Ishikawa (cell line): ENCODE data around the gene SPDYE1.

ENCODE experiments used
- MAX ChIP-seq: IDR thresholded peaks from 2 replicates; pipeline ENCODE4 v1.6.1; 2012
- TAF1 ChIP-seq: IDR thresholded peaks from 2 replicates; pipeline ENCODE4 v1.6.1; 2012; ENCODE audit warnings: low read depth, mild to moderate bottlenecking
- USF1 ChIP-seq: IDR thresholded peaks from 2 replicates; pipeline ENCODE4 v1.6.1; 2012
- TF ChIP-seq, protein P1 (sequence below): IDR thresholded peaks from 2 replicates; pipeline ENCODE4 v1.6.1; 2012; ENCODE audit warnings: low read depth, mild to moderate bottlenecking

GRCh38 chr7:44057181-44057848, 59.6 kb downstream of the SPDYE1 start:
- TF ChIP-seq TAF1 (no peak), MAX (no peak), USF1 (no peak)
- TF ChIP-seq, protein P1, sequence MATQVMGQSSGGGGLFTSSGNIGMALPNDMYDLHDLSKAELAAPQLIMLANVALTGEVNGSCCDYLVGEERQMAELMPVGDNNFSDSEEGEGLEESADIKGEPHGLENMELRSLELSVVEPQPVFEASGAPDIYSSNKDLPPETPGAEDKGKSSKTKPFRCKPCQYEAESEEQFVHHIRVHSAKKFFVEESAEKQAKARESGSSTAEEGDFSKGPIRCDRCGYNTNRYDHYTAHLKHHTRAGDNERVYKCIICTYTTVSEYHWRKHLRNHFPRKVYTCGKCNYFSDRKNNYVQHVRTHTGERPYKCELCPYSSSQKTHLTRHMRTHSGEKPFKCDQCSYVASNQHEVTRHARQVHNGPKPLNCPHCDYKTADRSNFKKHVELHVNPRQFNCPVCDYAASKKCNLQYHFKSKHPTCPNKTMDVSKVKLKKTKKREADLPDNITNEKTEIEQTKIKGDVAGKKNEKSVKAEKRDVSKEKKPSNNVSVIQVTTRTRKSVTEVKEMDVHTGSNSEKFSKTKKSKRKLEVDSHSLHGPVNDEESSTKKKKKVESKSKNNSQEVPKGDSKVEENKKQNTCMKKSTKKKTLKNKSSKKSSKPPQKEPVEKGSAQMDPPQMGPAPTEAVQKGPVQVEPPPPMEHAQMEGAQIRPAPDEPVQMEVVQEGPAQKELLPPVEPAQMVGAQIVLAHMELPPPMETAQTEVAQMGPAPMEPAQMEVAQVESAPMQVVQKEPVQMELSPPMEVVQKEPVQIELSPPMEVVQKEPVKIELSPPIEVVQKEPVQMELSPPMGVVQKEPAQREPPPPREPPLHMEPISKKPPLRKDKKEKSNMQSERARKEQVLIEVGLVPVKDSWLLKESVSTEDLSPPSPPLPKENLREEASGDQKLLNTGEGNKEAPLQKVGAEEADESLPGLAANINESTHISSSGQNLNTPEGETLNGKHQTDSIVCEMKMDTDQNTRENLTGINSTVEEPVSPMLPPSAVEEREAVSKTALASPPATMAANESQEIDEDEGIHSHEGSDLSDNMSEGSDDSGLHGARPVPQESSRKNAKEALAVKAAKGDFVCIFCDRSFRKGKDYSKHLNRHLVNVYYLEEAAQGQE = no peak
